NCI-H460 (cell line): ENCODE results near the gene AIFM2. TPM values are rescaled to one million over a fixed set of nuclear protein-coding genes. Genes with fewer than 3 reads are reported as not detected.
"Not testable (repeated sequence)": the region's sequence is repeated elsewhere in the genome, so short reads cannot be mapped to it uniquely, and the experiment has no call there.

ENCODE experiments used
- DNase-seq: peaks from one replicate; pipeline ENCODE4 v3.0.0-alpha.2; 2016; ENCODE audit warnings: low read depth; ENCODE audit errors: extremely low read depth
- polyA plus RNA-seq: library from polyadenylated mRNA; depleted of rRNA; stranded (reverse); fragments of >200 nt; gene quantifications from 2 replicates; pipeline ENCODE4 v1.2.3, GENCODE V29; 2014; cell fraction: nucleus; rRNA removed
- total RNA-seq: library from RNA; depleted of rRNA; stranded (reverse); fragments of >200 nt; shearing (Covaris generic); gene quantifications from 2 replicates; pipeline ENCODE4 v1.2.3, GENCODE V29; 2014; rRNA removed

AIFM2 gene
- total RNA-seq: 31.0 and 40.6 TPM in 2 replicates
- 45.4 and 49.3 TPM in 2 replicates for polyA plus RNA-seq

- peak; percentile 80 for DNase-seq
Measured at GRCh38 chr10:70132098-70133029, at the start of gene AIFM2. Gene AIFM2 (minus strand): TSS chr10:70132825. CDS start chr10:70124084, 8,741 bp downstream.

- DNase-seq: not testable (repeated sequence)
Measured at GRCh38 chr10:70179209-70179608, 46.6 kb upstream of the AIFM2 start.

DNA sequence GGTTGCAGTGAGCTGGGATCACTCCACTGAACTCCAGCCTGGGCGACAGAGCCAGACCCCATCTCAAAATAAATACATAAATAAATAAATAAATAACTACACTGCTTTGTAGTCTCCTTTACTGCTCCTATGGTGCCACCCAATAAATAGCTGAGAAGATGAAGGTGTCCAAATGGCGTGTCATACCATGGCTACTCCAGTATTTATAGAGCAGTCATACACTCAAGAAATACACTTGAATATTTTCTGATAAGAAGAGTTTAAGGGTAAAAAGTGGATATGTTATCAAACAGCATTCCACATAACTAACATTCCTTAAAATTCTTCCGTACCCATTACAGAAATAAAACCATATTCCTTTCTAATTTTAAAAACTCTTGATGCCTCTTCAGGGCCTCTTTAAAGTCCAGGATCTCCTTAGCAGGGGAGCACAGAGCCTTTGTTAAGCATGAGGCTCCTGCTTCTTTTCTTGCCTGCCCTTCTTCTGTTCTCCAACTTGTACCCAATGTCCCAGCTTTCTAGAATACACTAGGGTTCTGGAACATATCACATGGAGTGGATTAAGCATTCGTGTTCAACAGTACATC, 45.6 kb upstream of the AIFM2 start:
- DNase-seq: no peak

GRCh38 chr10:70176441-70176840, 43.8 kb upstream of the AIFM2 start:
- DNase-seq: no peak

DNA sequence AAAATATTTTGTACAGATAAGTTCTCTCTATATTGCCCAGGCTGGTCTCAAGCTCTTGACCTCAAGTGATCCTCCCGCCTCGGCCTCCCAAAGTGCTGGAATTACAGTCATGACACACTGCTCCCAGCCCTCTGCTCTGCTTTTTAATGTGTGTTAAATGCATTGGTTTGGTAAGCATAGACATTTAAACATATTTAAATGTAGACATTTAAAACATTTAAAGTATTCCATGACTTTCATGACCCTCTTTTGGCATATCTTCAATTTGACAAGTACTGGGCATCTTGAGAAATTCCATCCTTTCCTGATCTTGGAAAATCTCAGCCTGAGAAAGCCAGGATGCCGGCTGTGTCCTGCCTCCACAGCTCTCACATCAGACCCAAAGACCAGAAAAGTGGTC, 42.9 kb upstream of the AIFM2 start:
- no peak for DNase-seq

GRCh38 chr10:70174058-70174741, 41.6 kb upstream of the AIFM2 start:
- DNase-seq: no peak

GRCh38 chr10:70169649-70170364, 37.2 kb upstream of the AIFM2 start:
- peak; percentile 22 for DNase-seq

GRCh38 chr10:70169011-70169410, 36.4 kb upstream of the AIFM2 start:
- DNase-seq: no peak

DNA sequence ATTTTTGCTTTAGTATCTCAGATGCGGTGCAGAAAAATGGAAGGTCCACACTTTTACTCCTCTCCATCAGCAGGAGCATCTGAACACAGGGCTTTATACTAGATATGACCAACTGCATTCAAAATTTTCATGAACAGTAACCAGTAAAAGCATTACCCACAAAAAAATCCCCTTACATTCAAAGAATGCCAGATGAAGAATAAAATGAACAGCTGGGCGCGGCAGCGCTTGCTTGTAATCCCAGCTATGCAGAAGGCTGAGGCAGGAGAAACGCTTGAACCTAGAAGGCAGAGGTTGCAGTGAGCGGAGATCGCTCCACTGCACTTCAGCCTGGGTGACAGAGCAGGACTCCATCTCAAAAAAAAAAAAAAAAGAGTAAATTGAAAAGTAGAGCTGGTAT, 34.6 kb upstream of the AIFM2 start:
- no peak for DNase-seq

DNA sequence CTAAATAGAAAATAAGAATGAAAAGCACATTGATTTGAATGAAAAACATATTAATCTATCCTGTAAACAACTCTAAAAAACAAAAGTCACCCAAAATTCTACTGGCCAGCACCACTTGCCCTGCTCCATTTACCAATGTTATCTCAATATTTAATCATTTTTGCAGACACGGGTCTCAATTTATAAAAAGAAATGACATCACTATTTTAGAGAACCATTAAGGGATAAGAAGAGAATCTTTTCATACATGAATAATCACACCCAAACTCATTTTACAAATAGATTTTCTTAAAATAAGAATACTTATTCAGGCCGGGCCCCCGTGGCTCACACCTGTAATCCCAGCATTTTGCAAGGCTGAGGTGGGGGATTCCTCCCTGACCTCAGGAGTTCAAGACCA, 33.8 kb upstream of the AIFM2 start:
- DNase-seq: no peak

DNA sequence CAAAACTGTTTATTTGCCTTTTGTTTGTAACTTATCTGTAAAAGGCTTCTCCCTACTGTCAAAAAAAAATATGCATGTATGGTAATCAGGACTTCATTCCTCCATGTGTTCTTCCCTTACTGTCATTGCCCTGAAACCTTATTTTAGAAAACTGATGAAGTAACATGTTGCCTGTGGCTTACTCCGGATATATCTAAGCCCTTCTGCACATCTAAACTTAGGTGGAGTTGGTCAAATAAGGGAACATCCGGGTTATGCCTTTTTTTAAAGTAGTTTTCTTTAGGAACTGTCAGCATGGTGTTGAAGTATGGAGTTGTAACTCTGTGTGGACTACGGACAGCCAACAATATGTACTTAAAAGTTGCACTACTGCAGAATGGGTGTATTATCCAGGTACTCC, 31.5 kb upstream of the AIFM2 start:
- DNase-seq: no peak

GRCh38 chr10:70163448-70163847, 30.8 kb upstream of the AIFM2 start:
- DNase-seq: no peak

DNA sequence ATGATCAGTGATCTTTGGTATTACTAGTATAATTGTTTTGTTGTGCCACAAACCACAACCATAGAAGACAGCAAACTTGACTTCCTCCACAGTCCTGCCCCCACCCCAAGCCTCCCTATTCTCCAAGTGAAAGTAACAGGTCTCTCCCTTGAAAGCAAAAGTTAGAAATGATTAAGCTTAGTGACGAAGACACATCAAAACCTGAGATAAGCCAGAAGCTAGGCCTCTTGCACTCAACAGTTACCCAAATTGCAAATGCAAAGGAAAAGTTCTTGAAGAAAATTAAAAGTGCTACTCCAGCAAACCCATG, 30.2 kb upstream of the AIFM2 start:
- no peak for DNase-seq

DNA sequence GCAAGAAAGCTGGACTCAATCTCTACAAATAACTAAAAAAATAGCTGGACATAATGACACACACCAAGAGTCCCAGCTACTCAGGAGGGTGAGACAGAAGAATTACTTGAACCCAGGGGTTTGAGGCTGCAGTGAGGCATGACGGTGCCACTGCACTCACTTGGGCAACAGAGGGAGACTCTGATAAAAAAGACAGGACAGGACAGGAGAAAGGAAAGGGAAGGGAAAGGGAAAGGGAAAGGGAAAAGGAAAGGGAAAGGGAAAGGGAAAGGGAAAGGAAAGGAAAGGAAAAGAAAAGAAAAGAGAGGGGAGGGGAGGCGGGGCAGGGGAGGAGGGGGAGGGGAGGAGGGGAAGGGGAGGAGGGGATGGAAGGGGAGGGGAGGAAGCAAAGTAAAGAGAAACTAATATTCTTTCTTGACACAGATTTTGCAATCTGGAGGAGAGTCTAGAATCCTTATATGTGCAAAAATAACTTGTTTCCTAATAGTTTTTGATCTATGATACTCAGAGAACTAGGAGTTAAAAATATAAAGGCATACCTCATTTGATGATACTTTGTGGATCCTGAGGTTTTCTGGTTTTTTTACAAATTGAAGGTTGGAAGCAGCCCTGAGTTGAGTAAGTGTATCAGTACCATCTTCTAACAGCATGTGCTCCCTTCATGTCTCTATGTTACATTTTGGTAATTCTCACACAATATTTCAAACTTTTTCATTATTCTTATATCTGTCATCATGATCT, 29.7 kb upstream of the AIFM2 start:
- DNase-seq: no peak

- DNase-seq: no peak
Measured at GRCh38 chr10:70160798-70161197, 28.2 kb upstream of the AIFM2 start.

DNA sequence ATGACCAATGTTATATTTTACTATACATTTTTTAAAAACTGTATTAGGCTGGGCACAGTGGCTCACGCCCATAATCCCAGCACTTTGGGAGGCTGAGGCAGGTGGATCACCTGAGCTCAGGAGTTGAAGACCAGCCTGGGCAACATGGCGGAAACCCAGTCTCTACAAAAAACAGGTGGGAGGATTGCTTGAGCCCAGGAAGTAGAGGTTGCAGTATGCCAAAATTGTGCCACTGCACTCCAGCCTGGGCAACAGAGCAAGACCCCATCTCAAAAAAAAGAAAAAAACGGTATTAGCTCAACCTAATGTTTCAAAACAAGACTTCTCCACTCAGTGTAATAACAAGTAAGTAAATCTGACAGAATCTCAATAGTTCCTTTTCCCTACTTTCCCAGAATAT, 26.7 kb upstream of the AIFM2 start:
- not testable (repeated sequence) for DNase-seq

DNA sequence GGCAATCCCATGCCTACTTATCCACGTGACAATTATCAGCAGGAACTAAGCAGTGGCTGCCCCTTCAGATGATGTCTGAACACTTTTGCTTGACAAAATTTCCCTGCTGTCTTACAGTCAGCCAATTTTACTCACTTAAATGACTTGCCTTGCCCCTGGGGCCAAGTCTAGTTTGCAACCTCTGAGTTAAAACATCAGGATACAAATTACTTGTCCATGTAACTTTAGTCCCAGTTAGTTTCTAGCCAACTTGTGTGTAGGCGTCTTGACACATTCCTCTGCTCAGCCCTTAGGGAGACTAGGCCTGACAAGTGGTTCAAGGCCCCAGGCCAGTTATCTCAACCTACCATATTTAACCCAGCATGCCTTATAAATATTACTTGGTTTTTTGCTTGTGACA, 25.5 kb upstream of the AIFM2 start:
- no peak for DNase-seq

DNA sequence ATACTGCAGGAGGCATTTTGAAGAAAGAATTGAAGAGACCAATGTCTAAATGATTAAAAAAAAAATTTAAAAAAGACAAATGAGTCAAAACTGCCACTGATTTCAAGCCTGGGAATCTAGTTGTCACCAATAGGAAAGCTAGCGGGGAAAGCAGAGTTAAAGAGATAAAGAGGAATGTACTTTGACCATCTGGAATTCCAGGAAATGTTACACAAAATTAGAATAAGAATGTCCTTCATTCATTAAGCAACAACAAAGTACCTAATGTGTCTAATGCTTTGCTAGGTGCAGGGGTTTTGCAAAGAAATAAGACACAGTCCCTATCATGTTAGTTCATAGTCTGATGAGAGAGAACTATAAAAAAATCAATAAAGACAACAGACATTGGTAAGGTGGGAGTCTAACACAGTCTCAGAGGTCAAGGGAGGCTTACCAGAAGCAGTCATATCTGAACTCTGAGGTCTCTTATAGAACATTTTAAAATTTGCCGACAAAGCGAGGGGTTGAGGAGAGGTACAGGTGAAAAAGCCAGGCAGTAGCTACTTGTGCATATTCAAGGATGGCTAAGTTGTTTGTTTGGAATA, 22.7 kb upstream of the AIFM2 start:
- no peak for DNase-seq

DNA sequence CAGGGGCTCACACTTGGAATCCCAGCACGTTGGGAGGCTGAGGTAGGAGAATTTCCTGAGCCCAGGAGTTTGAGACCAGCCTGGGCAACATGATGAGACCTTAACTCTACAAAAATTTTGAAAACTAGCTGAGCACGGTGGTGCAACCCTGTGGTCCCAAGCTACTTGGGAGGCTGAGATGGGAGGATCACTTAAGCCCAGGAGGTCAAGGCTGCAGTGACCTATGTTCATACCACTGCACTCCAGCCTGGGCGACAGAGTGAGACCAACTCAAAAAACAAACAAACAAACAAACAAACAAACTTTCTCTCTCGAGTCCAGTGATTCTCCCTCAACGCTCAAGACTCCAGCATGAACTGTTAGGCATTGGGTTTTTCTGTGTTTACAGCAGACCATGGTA, 15.9 kb upstream of the AIFM2 start:
- DNase-seq: no peak

DNA sequence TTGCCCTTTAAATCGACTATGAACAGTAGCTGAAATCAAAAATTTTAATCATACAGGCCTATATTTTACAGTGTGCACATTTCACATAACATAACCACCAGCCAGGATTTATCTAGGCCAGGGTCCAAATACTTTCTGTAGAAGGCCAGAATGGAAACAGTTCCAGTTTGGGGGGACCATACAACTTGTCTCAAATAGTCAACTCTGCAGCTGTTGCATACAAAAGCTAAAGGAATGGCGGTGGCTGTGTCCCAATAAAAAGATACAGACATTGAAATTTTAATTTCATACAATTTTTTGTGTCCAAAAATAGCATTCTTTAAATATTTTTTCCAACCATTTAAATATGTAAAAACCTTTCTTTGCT, 14.6 kb upstream of the AIFM2 start:
- DNase-seq: no peak
